Endodermal cell (in vitro differentiated cells): ENCODE data around the gene CASP1. TPM values are rescaled to one million over a fixed set of nuclear protein-coding genes. Genes with fewer than 3 reads are reported as not detected.

Experiments
- DNase-seq: peaks from one replicate; pipeline ENCODE4 v3.0.0-alpha.2; 2017
- H3K27ac ChIP-seq: 2 replicates; pipeline ENCODE4 v1.5.1; 2013; ENCODE audit warnings: mild to moderate bottlenecking, low read depth, low read length, moderate library complexity
- H3K27me3 ChIP-seq: 2 replicates; pipeline ENCODE4 v1.6.1; 2013; ENCODE audit warnings: mild to moderate bottlenecking, low read length, moderate library complexity; ENCODE audit not compliant: insufficient read depth, control insufficient read depth, poor library complexity, severe bottlenecking
- H3K36me3 ChIP-seq: 2 replicates; pipeline ENCODE4 v1.7.0; 2013; ENCODE audit warnings: mild to moderate bottlenecking, low read length, moderate library complexity; ENCODE audit not compliant: control insufficient read depth, insufficient read depth
- H3K4me1 ChIP-seq: one replicate; pipeline ENCODE4 v1.7.0; 2013; ENCODE audit warnings: low read length; ENCODE audit not compliant: control insufficient read depth, insufficient read depth
- H3K4me3 ChIP-seq: 2 replicates; pipeline ENCODE4 v1.5.1; 2013; ENCODE audit warnings: mild to moderate bottlenecking, low read length, moderate library complexity
- H3K9ac ChIP-seq: 2 replicates; pipeline ENCODE4 v1.6.1; 2013; ENCODE audit warnings: mild to moderate bottlenecking, low read length, moderate library complexity; ENCODE audit not compliant: poor library complexity, severe bottlenecking; ENCODE audit errors: extremely low read depth
- H3K9me3 ChIP-seq: 2 replicates; pipeline ENCODE4 v1.6.1; 2013; ENCODE audit warnings: mild to moderate bottlenecking, low read length, moderate library complexity; ENCODE audit not compliant: control insufficient read depth
- H3K27ac Mint-ChIP-seq: 2 replicates; pipeline ENCODE4 v1.8.0; 2020; ENCODE audit warnings: mixed read lengths
- H3K27me3 Mint-ChIP-seq: 2 replicates; pipeline ENCODE4 v1.8.0; 2021; ENCODE audit warnings: mild to moderate bottlenecking, mixed read lengths; ENCODE audit not compliant: insufficient read depth
- H3K36me3 Mint-ChIP-seq: 2 replicates; pipeline ENCODE4 v1.8.0; 2020; ENCODE audit warnings: low read depth, mixed read lengths
- H3K4me1 Mint-ChIP-seq: 2 replicates; pipeline ENCODE4 v1.8.0; 2020; ENCODE audit warnings: mixed read lengths
- H3K4me3 Mint-ChIP-seq: 2 replicates; pipeline ENCODE4 v1.8.0; 2020; ENCODE audit warnings: mild to moderate bottlenecking, moderate library complexity, mixed read lengths
- H3K9me3 Mint-ChIP-seq: 2 replicates; pipeline ENCODE4 v1.8.0; 2020; ENCODE audit warnings: mild to moderate bottlenecking, mixed read lengths
- WGBS, 2 experiments: methylation state at CpG; one replicate each; pipeline versions ENCODE4 v1.1.5 to v1.1.7; 2013; ENCODE audit warnings: missing lambda C conversion rate in 2 of 2, mixed read lengths in 1 of 2; ENCODE audit not compliant: insufficient coverage in 1 of 2, insufficient read length in 1 of 2; 5-methylcytosine and 5-hydroxymethylcytosine counted together
- total RNA-seq, 2 donors: library from RNA; stranded (reverse); fragmentation: NEBNext Ultra II Directional in 1 of 2; extraction: Animal tissue kit (Norgen Biotek cat#: 25700) in 1 of 2; gene quantifications; 2 replicates in 1 of 2; 3 replicates in 1 of 2; pipeline ENCODE4 v1.2.1, GENCODE V29; 2021
- TF ChIP-seq, protein P1 (sequence below): fragments of 200-600 bp; sonication (generic); conservative IDR thresholded peaks from 2 replicates; pipeline ENCODE4 v1.5.0; 2021; ENCODE audit warnings: antibody characterized with exemption, mild to moderate bottlenecking

CASP1 gene
- total RNA-seq, 2 donors from 2014 or later: not detected

DNA sequence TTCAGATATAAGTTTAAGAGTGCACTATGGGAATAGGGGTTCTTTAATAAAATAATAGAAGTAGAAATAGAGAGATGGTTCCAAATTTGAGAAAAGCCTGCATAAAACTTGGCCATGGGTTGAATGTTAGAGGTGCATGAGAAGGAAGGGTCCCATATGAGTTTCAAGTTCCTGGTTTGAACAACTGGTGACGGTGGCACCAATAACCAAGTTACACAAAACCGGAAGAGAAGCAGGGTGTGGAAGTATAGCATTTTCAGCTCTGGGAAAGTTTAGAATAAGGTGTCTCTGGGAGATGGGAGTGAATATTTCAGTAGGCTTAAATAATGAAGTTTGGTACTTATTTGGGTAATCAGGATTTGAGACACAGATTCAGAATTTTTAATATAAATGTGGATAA lies 2.4 kb downstream of the CASP1 start:
- H3K36me3 ChIP-seq: no peaks in the 10 kb centered on the region
- no peaks in the 10 kb centered on the region for H3K9me3 ChIP-seq
- Mint-ChIP-seq H3K36me3 (no peaks in the 10 kb centered on the region), H3K27me3 (no peaks in the 10 kb centered on the region), H3K4me1 (no peaks in the 10 kb centered on the region), H3K27ac (no peak overlapping the region), H3K4me3 (no peak overlapping the region), H3K9me3 (no peaks in the 10 kb centered on the region)
- 89 to 100% methylated on average over 2 of the region's 2 CpGs for WGBS, 2 experiments
- TF ChIP-seq, protein P1, sequence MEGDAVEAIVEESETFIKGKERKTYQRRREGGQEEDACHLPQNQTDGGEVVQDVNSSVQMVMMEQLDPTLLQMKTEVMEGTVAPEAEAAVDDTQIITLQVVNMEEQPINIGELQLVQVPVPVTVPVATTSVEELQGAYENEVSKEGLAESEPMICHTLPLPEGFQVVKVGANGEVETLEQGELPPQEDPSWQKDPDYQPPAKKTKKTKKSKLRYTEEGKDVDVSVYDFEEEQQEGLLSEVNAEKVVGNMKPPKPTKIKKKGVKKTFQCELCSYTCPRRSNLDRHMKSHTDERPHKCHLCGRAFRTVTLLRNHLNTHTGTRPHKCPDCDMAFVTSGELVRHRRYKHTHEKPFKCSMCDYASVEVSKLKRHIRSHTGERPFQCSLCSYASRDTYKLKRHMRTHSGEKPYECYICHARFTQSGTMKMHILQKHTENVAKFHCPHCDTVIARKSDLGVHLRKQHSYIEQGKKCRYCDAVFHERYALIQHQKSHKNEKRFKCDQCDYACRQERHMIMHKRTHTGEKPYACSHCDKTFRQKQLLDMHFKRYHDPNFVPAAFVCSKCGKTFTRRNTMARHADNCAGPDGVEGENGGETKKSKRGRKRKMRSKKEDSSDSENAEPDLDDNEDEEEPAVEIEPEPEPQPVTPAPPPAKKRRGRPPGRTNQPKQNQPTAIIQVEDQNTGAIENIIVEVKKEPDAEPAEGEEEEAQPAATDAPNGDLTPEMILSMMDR: no peak
- no peaks in the 10 kb centered on the region for H3K27me3 ChIP-seq
- DNase-seq: no peak
- H3K27ac ChIP-seq: no peak overlapping the region
- no peak overlapping the region for H3K4me3 ChIP-seq
- H3K9ac ChIP-seq: no peak overlapping the region
- H3K4me1 ChIP-seq: no peaks in the 10 kb centered on the region

DNA sequence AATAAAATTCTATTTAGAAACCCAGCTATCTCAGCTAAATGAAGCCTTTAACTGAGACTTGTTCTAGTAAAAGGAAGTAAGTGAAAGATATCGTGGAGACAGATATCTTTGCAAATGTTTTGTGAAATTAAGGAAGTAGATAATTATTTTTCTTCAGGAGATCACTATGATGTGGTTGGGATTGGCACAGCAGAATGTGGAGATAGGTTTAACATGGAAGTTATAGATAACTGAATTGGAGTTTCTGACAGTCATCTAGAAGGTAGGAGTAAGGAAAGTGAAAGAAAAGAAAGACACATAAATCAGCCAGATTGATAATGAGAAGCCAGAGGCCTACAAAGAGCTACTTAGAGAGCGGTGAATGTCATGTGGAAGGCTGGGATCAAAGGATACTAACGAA lies 7.3 kb downstream of the CASP1 start:
- H3K4me3 ChIP-seq: no peak overlapping the region
- H3K4me1 Mint-ChIP-seq: peaks cover 2% of the 10 kb centered on the region
- H3K27me3 Mint-ChIP-seq: no peaks in the 10 kb centered on the region
- H3K4me1 ChIP-seq: no peaks in the 10 kb centered on the region
- WGBS, 2 experiments: 97 to 100% methylated on average over 3 of the region's 3 CpGs
- no peak overlapping the region for H3K27ac ChIP-seq
- H3K36me3 ChIP-seq: no peaks in the 10 kb centered on the region
- H3K27ac Mint-ChIP-seq: no peak overlapping the region
- DNase-seq: no peak
- H3K27me3 ChIP-seq: no peaks in the 10 kb centered on the region
- no peaks in the 10 kb centered on the region for H3K9me3 ChIP-seq
- no peaks in the 10 kb centered on the region for H3K36me3 Mint-ChIP-seq
- no peak overlapping the region for H3K4me3 Mint-ChIP-seq
- H3K9ac ChIP-seq: no peak overlapping the region
- no peaks in the 10 kb centered on the region for H3K9me3 Mint-ChIP-seq
- TF ChIP-seq, protein P1: no peak

DNA sequence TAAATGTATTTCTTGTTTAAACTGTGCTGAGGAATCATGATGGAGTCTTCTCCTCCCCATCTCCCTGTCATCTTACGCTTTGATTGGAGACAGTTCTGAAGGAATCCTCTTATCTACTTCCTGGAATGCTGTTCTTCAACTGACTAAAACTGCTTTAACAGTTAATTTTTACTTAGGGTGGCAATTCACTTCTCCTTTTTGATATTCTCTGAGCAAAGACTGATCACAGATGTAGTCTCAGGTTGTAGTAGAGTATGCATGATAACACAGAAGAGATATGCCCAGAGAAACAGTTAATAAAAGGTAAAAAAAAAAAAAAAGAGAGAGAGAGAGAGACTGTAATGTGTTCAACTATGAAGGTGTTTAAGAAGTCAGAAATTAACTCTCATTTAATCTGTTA lies 10.6 kb downstream of the CASP1 start:
- Histone ChIP-seq H3K36me3 (no peaks in the 10 kb centered on the region), H3K27ac (no peak overlapping the region), H3K4me3 (no peak overlapping the region), H3K9me3 (no peaks in the 10 kb centered on the region), H3K4me1 (no peaks in the 10 kb centered on the region), H3K9ac (no peak overlapping the region), H3K27me3 (no peaks in the 10 kb centered on the region)
- Mint-ChIP-seq H3K4me1 (peaks cover 2% of the 10 kb centered on the region), H3K4me3 (no peak overlapping the region), H3K9me3 (peaks cover 5% of the 10 kb centered on the region), H3K27me3 (no peaks in the 10 kb centered on the region), H3K36me3 (no peaks in the 10 kb centered on the region), H3K27ac (no peak overlapping the region)
- no peak for DNase-seq
- WGBS, 2 experiments: 89 to 100% methylated on average over 1 of the region's 1 CpG
- TF ChIP-seq, protein P1: no peak
